ENCODE data around the gene SERPINA9.

- TF ChIP-seq YY1 (tag by site-specific recombination; IDR thresholded peaks at IDR 0.05): no peak
- TF ChIP-seq, protein P1, sequence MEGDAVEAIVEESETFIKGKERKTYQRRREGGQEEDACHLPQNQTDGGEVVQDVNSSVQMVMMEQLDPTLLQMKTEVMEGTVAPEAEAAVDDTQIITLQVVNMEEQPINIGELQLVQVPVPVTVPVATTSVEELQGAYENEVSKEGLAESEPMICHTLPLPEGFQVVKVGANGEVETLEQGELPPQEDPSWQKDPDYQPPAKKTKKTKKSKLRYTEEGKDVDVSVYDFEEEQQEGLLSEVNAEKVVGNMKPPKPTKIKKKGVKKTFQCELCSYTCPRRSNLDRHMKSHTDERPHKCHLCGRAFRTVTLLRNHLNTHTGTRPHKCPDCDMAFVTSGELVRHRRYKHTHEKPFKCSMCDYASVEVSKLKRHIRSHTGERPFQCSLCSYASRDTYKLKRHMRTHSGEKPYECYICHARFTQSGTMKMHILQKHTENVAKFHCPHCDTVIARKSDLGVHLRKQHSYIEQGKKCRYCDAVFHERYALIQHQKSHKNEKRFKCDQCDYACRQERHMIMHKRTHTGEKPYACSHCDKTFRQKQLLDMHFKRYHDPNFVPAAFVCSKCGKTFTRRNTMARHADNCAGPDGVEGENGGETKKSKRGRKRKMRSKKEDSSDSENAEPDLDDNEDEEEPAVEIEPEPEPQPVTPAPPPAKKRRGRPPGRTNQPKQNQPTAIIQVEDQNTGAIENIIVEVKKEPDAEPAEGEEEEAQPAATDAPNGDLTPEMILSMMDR (tag by site-specific recombination; IDR thresholded peaks at IDR 0.05): no peak
- no peak for TF ChIP-seq ZNF768 (tag by site-specific recombination; IDR thresholded peaks at IDR 0.05)
- no peak for TF ChIP-seq RBAK (tag by site-specific recombination; IDR thresholded peaks at IDR 0.05)
- no peak for TF ChIP-seq ZBTB26 (tag by site-specific recombination; optimal IDR thresholded peaks at IDR 0.05)
- no peak for TF ChIP-seq ZNF274 (IDR thresholded peaks at IDR 0.05; ENCODE audit: low read length)
- TF ChIP-seq ZNF274 (tag by site-specific recombination; IDR thresholded peaks at IDR 0.05; ENCODE audit: borderline replicate concordance): no peak
Observed at GRCh38 chr14:94458096-94458495, 17.9 kb downstream of the SERPINA9 start.
